RWPE2 (cell line): ENCODE data around the gene TMEM151A.
"Not testable (repeated sequence)": the region's sequence is repeated elsewhere in the genome, so short reads cannot be mapped to it uniquely, and the experiment has no call there.

Experiments
- ATAC-seq: fragments of 200-7000 bp; cut with Tn5 transposase; 3 replicates; pipeline ENCODE4 v1.9.1; 2021; ENCODE audit warnings: low read depth
- DNase-seq: peaks from one replicate; pipeline ENCODE4 v3.0.0-alpha.2; 2020; ENCODE audit warnings: low spot score
- H3K27ac ChIP-seq: fragments of 450-650 bp; 2 replicates; pipeline ENCODE4 v1.5.1; 2017; ENCODE audit warnings: mild to moderate bottlenecking; ENCODE audit not compliant: poor library complexity, severe bottlenecking
- H3K27me3 ChIP-seq: fragments of 250-450 bp; sonication (Bioruptor Pico); 2 replicates; pipeline ENCODE4 v1.5.1; 2021; ENCODE audit warnings: mild to moderate bottlenecking, moderate library complexity; ENCODE audit not compliant: insufficient read depth, poor library complexity, severe bottlenecking
- H3K36me3 ChIP-seq: fragments of 250-450 bp; sonication (Bioruptor Pico); 2 replicates; pipeline ENCODE4 v1.5.1; 2020; ENCODE audit warnings: low read depth, mild to moderate bottlenecking, moderate library complexity
- H3K4me1 ChIP-seq: fragments of 250-450 bp; sonication (Bioruptor Pico); 2 replicates; pipeline ENCODE4 v1.5.1; 2021; ENCODE audit warnings: mild to moderate bottlenecking, moderate library complexity; ENCODE audit not compliant: insufficient read depth, poor library complexity, severe bottlenecking
- H3K4me3 ChIP-seq: fragments of 250-450 bp; sonication (Bioruptor Pico); 2 replicates; pipeline ENCODE4 v1.5.1; 2021; ENCODE audit warnings: mild to moderate bottlenecking, moderate library complexity; ENCODE audit not compliant: severe bottlenecking
- H3K9me3 ChIP-seq: fragments of 250-450 bp; sonication (Bioruptor Pico); 2 replicates; pipeline ENCODE4 v1.5.1; 2021; ENCODE audit warnings: mild to moderate bottlenecking, moderate library complexity; ENCODE audit not compliant: severe bottlenecking
- TF ChIP-seq, protein P1 (sequence below): fragments of 450-650 bp; IDR thresholded peaks from one replicate; pipeline ENCODE4 v1.5.1; 2017; ENCODE audit warnings: mild to moderate bottlenecking, moderate library complexity; ENCODE audit not compliant: poor library complexity, severe bottlenecking

TMEM151A gene

DNA sequence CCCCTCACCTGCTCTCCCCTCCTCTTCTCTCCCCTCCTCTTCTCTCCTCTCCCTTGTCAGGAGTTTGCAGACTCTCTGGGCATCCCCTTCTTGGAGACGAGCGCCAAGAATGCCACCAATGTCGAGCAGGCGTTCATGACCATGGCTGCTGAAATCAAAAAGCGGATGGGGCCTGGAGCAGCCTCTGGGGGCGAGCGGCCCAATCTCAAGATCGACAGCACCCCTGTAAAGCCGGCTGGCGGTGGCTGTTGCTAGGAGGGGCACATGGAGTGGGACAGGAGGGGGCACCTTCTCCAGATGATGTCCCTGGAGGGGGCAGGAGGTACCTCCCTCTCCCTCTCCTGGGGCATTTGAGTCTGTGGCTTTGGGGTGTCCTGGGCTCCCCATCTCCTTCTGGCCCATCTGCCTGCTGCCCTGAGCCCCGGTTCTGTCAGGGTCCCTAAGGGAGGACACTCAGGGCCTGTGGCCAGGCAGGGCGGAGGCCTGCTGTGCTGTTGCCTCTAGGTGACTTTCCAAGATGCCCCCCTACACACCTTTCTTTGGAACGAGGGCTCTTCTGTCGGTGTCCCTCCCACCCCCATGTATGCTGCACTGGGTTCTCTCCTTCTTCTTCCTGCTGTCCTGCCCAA lies 15.6 kb upstream of the TMEM151A start:
- Histone ChIP-seq H3K27ac (no peak overlapping the region), H3K9me3 (no peaks in the 10 kb centered on the region), H3K27me3 (no peaks in the 10 kb centered on the region), H3K4me1 (no peaks in the 10 kb centered on the region), H3K4me3 (no peak overlapping the region), H3K36me3 (peaks cover 36% of the 10 kb centered on the region)
- no peak for ATAC-seq
- DNase-seq, result peak; percentile 50
- TF ChIP-seq, protein P1, sequence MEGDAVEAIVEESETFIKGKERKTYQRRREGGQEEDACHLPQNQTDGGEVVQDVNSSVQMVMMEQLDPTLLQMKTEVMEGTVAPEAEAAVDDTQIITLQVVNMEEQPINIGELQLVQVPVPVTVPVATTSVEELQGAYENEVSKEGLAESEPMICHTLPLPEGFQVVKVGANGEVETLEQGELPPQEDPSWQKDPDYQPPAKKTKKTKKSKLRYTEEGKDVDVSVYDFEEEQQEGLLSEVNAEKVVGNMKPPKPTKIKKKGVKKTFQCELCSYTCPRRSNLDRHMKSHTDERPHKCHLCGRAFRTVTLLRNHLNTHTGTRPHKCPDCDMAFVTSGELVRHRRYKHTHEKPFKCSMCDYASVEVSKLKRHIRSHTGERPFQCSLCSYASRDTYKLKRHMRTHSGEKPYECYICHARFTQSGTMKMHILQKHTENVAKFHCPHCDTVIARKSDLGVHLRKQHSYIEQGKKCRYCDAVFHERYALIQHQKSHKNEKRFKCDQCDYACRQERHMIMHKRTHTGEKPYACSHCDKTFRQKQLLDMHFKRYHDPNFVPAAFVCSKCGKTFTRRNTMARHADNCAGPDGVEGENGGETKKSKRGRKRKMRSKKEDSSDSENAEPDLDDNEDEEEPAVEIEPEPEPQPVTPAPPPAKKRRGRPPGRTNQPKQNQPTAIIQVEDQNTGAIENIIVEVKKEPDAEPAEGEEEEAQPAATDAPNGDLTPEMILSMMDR, result no peak

- H3K4me1 ChIP-seq, H3K9me3 ChIP-seq, H3K4me3 ChIP-seq, H3K27ac ChIP-seq, ATAC-seq, DNase-seq, H3K27me3 ChIP-seq: not testable (repeated sequence)
- peaks cover 36% of the 10 kb centered on the region for H3K36me3 ChIP-seq
Observed at GRCh38 chr11:66276619-66277018, 15.1 kb upstream of the TMEM151A start.

GRCh38 chr11:66277064-66277463 lies 14.6 kb upstream of the TMEM151A start:
- not testable (repeated sequence) for H3K9me3 ChIP-seq, DNase-seq, ATAC-seq, H3K27me3 ChIP-seq, H3K4me3 ChIP-seq, H3K27ac ChIP-seq, H3K4me1 ChIP-seq
- peaks cover 31% of the 10 kb centered on the region for H3K36me3 ChIP-seq

- peak; percentile 16; the same call in 2 of the 3 replicates for ATAC-seq
- no peaks in the 10 kb centered on the region for H3K9me3 ChIP-seq
- H3K4me1 ChIP-seq, result no peaks in the 10 kb centered on the region
- H3K36me3 ChIP-seq, result peaks cover 25% of the 10 kb centered on the region
- no peaks in the 10 kb centered on the region for H3K27me3 ChIP-seq
- TF ChIP-seq, protein P1, result no peak
- no peak for DNase-seq
- peak within 1 kb of the TSS; percentile 32 for H3K4me3 ChIP-seq
- no peak within 1 kb of the TSS for H3K27ac ChIP-seq
Observed at GRCh38 chr11:66277471-66278362, 14.0 kb upstream of the TMEM151A start, which contains the start of gene CNIH2. Gene CNIH2, plus strand, starts transcription at chr11:66278175. Its CDS starts 282 bp downstream, at chr11:66278457.

DNA sequence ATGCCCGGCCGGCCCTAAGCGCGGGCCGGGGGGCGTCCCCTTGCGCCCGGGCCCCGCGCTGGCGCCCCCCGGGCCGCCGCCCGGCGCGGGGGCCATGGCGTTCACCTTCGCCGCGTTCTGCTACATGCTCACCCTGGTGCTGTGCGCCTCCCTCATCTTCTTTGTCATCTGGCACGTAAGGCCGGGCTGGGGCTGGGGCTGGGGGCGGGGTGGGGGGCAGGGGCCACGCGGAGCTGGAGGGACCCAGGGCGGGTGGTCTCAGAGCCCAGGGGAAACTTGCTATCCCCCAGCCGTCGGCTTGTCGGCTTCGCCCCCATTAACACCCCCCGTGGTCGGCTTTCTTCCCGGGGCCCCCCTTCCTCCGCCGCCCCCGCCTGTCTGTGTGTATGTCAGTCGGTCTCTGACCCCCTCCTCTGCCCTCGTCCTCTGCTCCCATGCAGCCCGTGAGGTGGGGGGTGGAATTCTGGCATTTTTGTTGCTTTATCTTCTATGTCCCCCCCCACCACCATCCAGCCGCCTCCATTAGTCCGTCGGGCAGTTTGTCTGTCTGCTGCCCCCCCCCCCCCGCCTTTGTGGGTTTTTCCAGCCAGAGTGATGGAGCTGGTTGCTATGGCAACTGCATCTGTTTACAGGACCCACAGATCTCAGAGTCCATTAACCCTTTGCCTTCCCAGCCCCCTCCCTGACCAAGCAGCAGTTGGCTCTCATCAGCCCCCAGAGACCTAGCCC lies 13.2 kb upstream of the TMEM151A start:
- no peaks in the 10 kb centered on the region for H3K4me1 ChIP-seq
- H3K27ac ChIP-seq, result no peak overlapping the region
- ATAC-seq (no peak), DNase-seq (no peak)
- H3K9me3 ChIP-seq, result no peaks in the 10 kb centered on the region
- TF ChIP-seq, protein P1, result no peak
- no peaks in the 10 kb centered on the region for H3K27me3 ChIP-seq
- peaks cover 16% of the 10 kb centered on the region for H3K36me3 ChIP-seq
- peak overlapping the region; percentile 32 for H3K4me3 ChIP-seq
